Panc1 (cell line): ENCODE data around the gene ALK. TPM values are rescaled to one million over a fixed set of nuclear protein-coding genes. Genes with fewer than 3 reads are reported as not detected.

Source experiments
- ATAC-seq: fragments of 200-7000 bp; cut with Tn5 transposase; 2 replicates; pipeline ENCODE4 v1.9.1; 2020; ENCODE audit warnings: mild to moderate bottlenecking, moderate library complexity
- BruUV-seq: library from RNA; stranded (reverse); fragments of 400-500 nt; replicated peaks from 2 replicates; lab custom pipeline; 2021; lab: Mats Ljungman, UMichigan
- CTCF ChIA-PET: fragments of 300-600 bp; sonication (Branson Sonifier 250); formaldehyde crosslinking; loops from one replicate; lab custom pipeline; 2022; ENCODE audit warnings: antibody characterized with exemption; lab: Charles Lee
- POLR2A ChIA-PET: fragments of 300-600 bp; sonication (Branson Sonifier 250); formaldehyde crosslinking; loops from one replicate; lab custom pipeline; 2022; ENCODE audit warnings: antibody characterized with exemption; lab: Charles Lee
- DNase-seq: peaks from one replicate; pipeline ENCODE4 v3.0.0-alpha.2; 2010; ENCODE audit warnings: low read depth, low spot score
- H3K27ac ChIP-seq: 2 replicates; pipeline ENCODE4 v1.5.1; 2011; ENCODE audit warnings: mild to moderate bottlenecking, low read length, inconsistent platforms
- H3K27me3 ChIP-seq: fragments of 200-500 bp; sonication (Bioruptor generic); 2 replicates; pipeline ENCODE4 v1.6.0; 2014; ENCODE audit warnings: low read length, inconsistent platforms; ENCODE audit not compliant: control insufficient read depth, insufficient read depth
- H3K36me3 ChIP-seq: fragments of 200-500 bp; sonication (Bioruptor generic); 2 replicates; pipeline ENCODE4 v1.5.1; 2014; ENCODE audit warnings: inconsistent platforms, mild to moderate bottlenecking, low read length, moderate library complexity; ENCODE audit not compliant: control insufficient read depth, insufficient read depth
- H3K4me1 ChIP-seq: 2 replicates; pipeline ENCODE4 v1.5.1; 2011; ENCODE audit warnings: inconsistent platforms, mild to moderate bottlenecking, low read length, moderate library complexity; ENCODE audit not compliant: control insufficient read depth, insufficient read depth
- H3K4me3 ChIP-seq, 2 experiments: 2 replicates each; pipeline ENCODE4 v1.5.1; 2011 to 2012; ENCODE audit warnings: low read depth in 2 of 2, low read length in 2 of 2, mild to moderate bottlenecking in 2 of 2, inconsistent platforms in 1 of 2, moderate library complexity in 1 of 2
- H3K9me3 ChIP-seq: fragments of 200-500 bp; sonication (Bioruptor generic); 2 replicates; pipeline ENCODE4 v1.5.1; 2014; ENCODE audit warnings: low read depth, mild to moderate bottlenecking, inconsistent platforms, low read length, moderate library complexity; ENCODE audit not compliant: control insufficient read depth, insufficient read depth
- POLR2AphosphoS5 ChIP-seq: IDR thresholded peaks from 2 replicates; pipeline ENCODE4 v1.6.1; 2012; ENCODE audit warnings: mild to moderate bottlenecking, low read depth, low read length, moderate library complexity
- SIN3A ChIP-seq: IDR thresholded peaks from 2 replicates; pipeline ENCODE4 v1.6.1; 2012; ENCODE audit warnings: low read depth, mild to moderate bottlenecking, low read length, moderate library complexity, borderline replicate concordance; ENCODE audit not compliant: insufficient read depth
- TCF7L2 ChIP-seq: IDR thresholded peaks from 2 replicates; pipeline ENCODE4 v1.6.1; 2011; ENCODE audit warnings: mild to moderate bottlenecking, low read depth, low read length, inconsistent platforms
- in situ Hi-C: cut with HindIII; loops from 2 replicates; pipeline ENCODE4 v1.10.0; 2016; ENCODE audit warnings: low sequenced_read_pairs, low pct_unique_long_range_greater_than_20kb
- intact Hi-C: fragments of 100-400 bp; cut with micrococcal nuclease; formaldehyde crosslinking; loops from one replicate; pipeline ENCODE4 v1.10.0; 2022; ENCODE audit not compliant: unreplicated experiment
- total RNA-seq: library from RNA; stranded (reverse); gene quantifications from one replicate; pipeline ENCODE4 v1.2.1, GENCODE V29; 2021; ENCODE audit not compliant: unreplicated experiment
- TF ChIP-seq, protein P1 (sequence below): fragments of 450-650 bp; IDR thresholded peaks from 2 replicates; pipeline ENCODE4 v1.5.1; 2017; ENCODE audit warnings: mild to moderate bottlenecking
- TF ChIP-seq, protein P2 (sequence below), 2 experiments: IDR thresholded peaks; 2 replicates each; pipeline ENCODE4 v1.6.1; 2011 to 2012; ENCODE audit warnings: low read depth in 2 of 2, control low read depth in 1 of 2, low read length in 1 of 2, mild to moderate bottlenecking in 1 of 2, moderate library complexity in 1 of 2; ENCODE audit not compliant: insufficient read depth in 1 of 2

Gene ALK
- total RNA-seq, 1 experiment from 2014 or later: not detected

DNA sequence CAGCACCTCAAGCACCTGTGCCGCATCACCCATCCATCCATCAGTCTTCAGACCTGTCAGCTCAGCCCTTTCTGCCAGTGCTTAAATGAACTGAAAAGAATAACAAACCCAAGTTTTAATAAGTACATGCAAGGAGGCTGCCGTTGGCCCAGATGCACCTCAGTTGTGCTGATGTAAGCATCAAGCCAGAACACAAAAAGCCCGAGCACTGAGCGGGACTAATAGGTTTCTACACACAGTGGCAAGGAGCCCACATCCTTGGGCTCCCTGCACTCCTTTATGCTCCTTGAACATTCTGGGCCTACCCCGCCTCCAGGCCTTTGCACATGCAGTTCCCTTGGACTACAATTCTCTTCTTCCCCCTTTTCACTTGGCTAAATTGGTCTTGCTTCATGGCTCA is 165.6 kb downstream of the ALK start:
- ATAC-seq: no peak
- Histone ChIP-seq H3K4me3 (no peak overlapping the region), H3K27ac (no peak overlapping the region), H3K4me1 (no peaks in the 10 kb centered on the region), H3K36me3 (no peaks in the 10 kb centered on the region), H3K27me3 (no peaks in the 10 kb centered on the region), H3K9me3 (no peaks in the 10 kb centered on the region)
- TF ChIP-seq, protein P1, sequence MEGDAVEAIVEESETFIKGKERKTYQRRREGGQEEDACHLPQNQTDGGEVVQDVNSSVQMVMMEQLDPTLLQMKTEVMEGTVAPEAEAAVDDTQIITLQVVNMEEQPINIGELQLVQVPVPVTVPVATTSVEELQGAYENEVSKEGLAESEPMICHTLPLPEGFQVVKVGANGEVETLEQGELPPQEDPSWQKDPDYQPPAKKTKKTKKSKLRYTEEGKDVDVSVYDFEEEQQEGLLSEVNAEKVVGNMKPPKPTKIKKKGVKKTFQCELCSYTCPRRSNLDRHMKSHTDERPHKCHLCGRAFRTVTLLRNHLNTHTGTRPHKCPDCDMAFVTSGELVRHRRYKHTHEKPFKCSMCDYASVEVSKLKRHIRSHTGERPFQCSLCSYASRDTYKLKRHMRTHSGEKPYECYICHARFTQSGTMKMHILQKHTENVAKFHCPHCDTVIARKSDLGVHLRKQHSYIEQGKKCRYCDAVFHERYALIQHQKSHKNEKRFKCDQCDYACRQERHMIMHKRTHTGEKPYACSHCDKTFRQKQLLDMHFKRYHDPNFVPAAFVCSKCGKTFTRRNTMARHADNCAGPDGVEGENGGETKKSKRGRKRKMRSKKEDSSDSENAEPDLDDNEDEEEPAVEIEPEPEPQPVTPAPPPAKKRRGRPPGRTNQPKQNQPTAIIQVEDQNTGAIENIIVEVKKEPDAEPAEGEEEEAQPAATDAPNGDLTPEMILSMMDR: no peak
- TF ChIP-seq, protein P2, sequence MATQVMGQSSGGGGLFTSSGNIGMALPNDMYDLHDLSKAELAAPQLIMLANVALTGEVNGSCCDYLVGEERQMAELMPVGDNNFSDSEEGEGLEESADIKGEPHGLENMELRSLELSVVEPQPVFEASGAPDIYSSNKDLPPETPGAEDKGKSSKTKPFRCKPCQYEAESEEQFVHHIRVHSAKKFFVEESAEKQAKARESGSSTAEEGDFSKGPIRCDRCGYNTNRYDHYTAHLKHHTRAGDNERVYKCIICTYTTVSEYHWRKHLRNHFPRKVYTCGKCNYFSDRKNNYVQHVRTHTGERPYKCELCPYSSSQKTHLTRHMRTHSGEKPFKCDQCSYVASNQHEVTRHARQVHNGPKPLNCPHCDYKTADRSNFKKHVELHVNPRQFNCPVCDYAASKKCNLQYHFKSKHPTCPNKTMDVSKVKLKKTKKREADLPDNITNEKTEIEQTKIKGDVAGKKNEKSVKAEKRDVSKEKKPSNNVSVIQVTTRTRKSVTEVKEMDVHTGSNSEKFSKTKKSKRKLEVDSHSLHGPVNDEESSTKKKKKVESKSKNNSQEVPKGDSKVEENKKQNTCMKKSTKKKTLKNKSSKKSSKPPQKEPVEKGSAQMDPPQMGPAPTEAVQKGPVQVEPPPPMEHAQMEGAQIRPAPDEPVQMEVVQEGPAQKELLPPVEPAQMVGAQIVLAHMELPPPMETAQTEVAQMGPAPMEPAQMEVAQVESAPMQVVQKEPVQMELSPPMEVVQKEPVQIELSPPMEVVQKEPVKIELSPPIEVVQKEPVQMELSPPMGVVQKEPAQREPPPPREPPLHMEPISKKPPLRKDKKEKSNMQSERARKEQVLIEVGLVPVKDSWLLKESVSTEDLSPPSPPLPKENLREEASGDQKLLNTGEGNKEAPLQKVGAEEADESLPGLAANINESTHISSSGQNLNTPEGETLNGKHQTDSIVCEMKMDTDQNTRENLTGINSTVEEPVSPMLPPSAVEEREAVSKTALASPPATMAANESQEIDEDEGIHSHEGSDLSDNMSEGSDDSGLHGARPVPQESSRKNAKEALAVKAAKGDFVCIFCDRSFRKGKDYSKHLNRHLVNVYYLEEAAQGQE (IDR thresholded peaks at IDR 0.05; ENCODE audit: insufficient read depth in 1 of 2, low read depth in 2 of 2, low read length in 1 of 2): no peak
- TF ChIP-seq POLR2AphosphoS5 (no peak), TCF7L2 (no peak), SIN3A (no peak)
- CTCF ChIA-PET: no interaction called here
- no peak for DNase-seq
- BruUV-seq: no TSS peak
- in situ Hi-C loops: no loop called here
- intact Hi-C loops: no loop called here
- POLR2A ChIA-PET: no interaction called here

DNA sequence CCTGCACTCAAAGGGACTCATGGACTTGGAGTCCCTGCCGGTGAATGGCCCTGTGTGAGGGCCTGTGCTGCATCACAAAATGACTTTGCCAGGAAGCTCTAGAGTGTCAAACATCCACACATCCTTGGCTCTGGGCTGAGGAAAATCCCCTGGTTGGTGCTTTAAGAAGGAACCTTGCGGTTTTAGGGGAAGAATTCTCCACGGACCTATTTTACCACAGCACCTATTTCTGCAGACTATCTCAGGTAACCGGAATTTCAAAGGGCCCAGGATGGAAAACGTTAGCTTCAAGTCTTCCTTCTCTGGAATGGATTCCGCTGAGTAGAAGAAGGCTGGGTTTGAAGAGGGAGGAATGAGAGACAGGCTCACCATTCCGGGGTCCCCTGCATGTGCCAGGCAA is 166.2 kb downstream of the ALK start:
- DNase-seq (no peak), ATAC-seq (no peak)

More for the DNA sequence above, 166.2 kb downstream of the ALK start:
- no peaks in the 10 kb centered on the region for H3K27me3 ChIP-seq
- in situ Hi-C loops: no loop called here
- no peak overlapping the region for H3K27ac ChIP-seq
- BruUV-seq: no TSS peak
- no peak overlapping the region for H3K4me3 ChIP-seq
- no peaks in the 10 kb centered on the region for H3K9me3 ChIP-seq
- ChIA-PET POLR2A (no interaction called here), CTCF (no interaction called here)
- no peaks in the 10 kb centered on the region for H3K36me3 ChIP-seq
- no peaks in the 10 kb centered on the region for H3K4me1 ChIP-seq
- TF ChIP-seq TCF7L2: no peak
- TF ChIP-seq, protein P1: no peak
- TF ChIP-seq POLR2AphosphoS5: no peak
- no peak for TF ChIP-seq SIN3A
- TF ChIP-seq, protein P2 (IDR thresholded peaks at IDR 0.05; ENCODE audit: insufficient read depth in 1 of 2, low read depth in 2 of 2, low read length in 1 of 2): no peak
- intact Hi-C loops: no loop called here
